DND-41 (cell line): ENCODE data around the gene PLEKHH1.
A peak's percentile ranks its signal among the peaks of the same experiment; 100 is the strongest.

Experiments used
- ATAC-seq: fragments of 200-7000 bp; cut with Tn5 transposase; 3 replicates; pipeline ENCODE4 v1.9.1; 2021; ENCODE audit warnings: low read depth; ENCODE audit not compliant: insufficient read depth
- DNase-seq: peaks from one replicate; pipeline ENCODE4 v3.0.0-alpha.2; 2020
- H2AFZ ChIP-seq: 2 replicates; pipeline ENCODE4 v1.6.0; 2012; ENCODE audit warnings: low read depth, low read length
- H3K27ac ChIP-seq: 2 replicates; pipeline ENCODE4 v1.5.1; 2012; ENCODE audit warnings: low read length, inconsistent platforms
- H3K27me3 ChIP-seq: fragments of 200-600 bp; sonication (generic); 2 replicates; pipeline ENCODE4 v1.6.0; 2012; ENCODE audit warnings: low read length, mild to moderate bottlenecking, inconsistent platforms; ENCODE audit not compliant: insufficient read depth, poor library complexity
- H3K36me3 ChIP-seq: 2 replicates; pipeline ENCODE4 v1.5.1; 2012; ENCODE audit warnings: low read length, inconsistent platforms; ENCODE audit not compliant: insufficient read depth
- H3K4me1 ChIP-seq: 2 replicates; pipeline ENCODE4 v1.5.1; 2012; ENCODE audit warnings: mild to moderate bottlenecking, low read length; ENCODE audit not compliant: insufficient read depth
- H3K4me2 ChIP-seq: 2 replicates; pipeline ENCODE4 v1.6.0; 2012; ENCODE audit warnings: mild to moderate bottlenecking, moderate library complexity, low read length, inconsistent platforms; ENCODE audit not compliant: insufficient read depth
- H3K4me3 ChIP-seq, 2 experiments: fragments of 200-600 bp in 1 of 2; shearing (Covaris generic) in 1 of 2; 2 replicates each; pipeline ENCODE4 v1.5.1; 2012 to 2016; ENCODE audit warnings: inconsistent platforms in 2 of 2, low read length in 2 of 2, mild to moderate bottlenecking in 2 of 2, low read depth in 1 of 2, moderate library complexity in 1 of 2
- H3K79me2 ChIP-seq: 2 replicates; pipeline ENCODE4 v1.6.0; 2012; ENCODE audit warnings: low read length, inconsistent platforms; ENCODE audit not compliant: insufficient read depth
- H3K9ac ChIP-seq: 2 replicates; pipeline ENCODE4 v1.6.0; 2012; ENCODE audit warnings: low read depth, mild to moderate bottlenecking, inconsistent platforms, low read length, moderate library complexity
- H3K9me3 ChIP-seq: 2 replicates; pipeline ENCODE4 v1.5.1; 2012; ENCODE audit warnings: low read length, moderate library complexity, mild to moderate bottlenecking, inconsistent platforms; ENCODE audit not compliant: insufficient read depth, severe bottlenecking
- H4K20me1 ChIP-seq: 2 replicates; pipeline ENCODE4 v1.6.0; 2012; ENCODE audit warnings: low read length; ENCODE audit not compliant: insufficient read depth
- EZH2 ChIP-seq: IDR thresholded peaks from 3 replicates; pipeline ENCODE4 v1.6.1; 2012; ENCODE audit warnings: borderline replicate concordance, low read depth, mild to moderate bottlenecking, moderate library complexity, low read length, inconsistent platforms; ENCODE audit not compliant: severe bottlenecking
- TF ChIP-seq, protein P1 (sequence below): IDR thresholded peaks from 2 replicates; pipeline ENCODE4 v1.5.1; 2012; ENCODE audit warnings: borderline replicate concordance, low read length, moderate library complexity, mild to moderate bottlenecking; ENCODE audit not compliant: poor library complexity, severe bottlenecking; ENCODE audit errors: extremely low read depth

The PLEKHH1 gene

DNA sequence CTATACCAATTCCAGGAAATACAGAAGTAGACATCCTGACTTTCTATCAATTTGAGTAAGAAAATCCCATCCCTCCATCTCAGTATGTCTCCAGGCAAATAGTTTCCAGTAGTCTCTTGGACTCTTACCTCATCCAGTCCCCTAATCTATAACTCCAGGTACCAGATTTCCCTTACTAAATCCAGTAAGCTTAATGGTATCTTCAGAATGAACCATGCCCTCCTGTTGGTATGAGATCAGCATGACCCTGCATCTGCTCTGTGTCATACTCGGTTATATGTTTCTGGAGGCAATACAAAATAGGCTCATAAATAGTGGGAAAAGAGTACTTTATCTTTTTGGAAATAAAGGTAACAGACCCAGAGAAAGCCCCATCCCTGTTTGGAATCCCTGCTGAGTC is 48.6 kb downstream of the PLEKHH1 start:
- H3K4me3 ChIP-seq = no peak overlapping the region
- H3K27ac ChIP-seq = no peak overlapping the region
- H3K4me2 ChIP-seq = no peak overlapping the region
- no peaks in the 10 kb centered on the region for H3K36me3 ChIP-seq
- H3K27me3 ChIP-seq = no peaks in the 10 kb centered on the region
- no peaks in the 10 kb centered on the region for H3K79me2 ChIP-seq
- H3K9me3 ChIP-seq = no peaks in the 10 kb centered on the region
- no peaks in the 10 kb centered on the region for H3K4me1 ChIP-seq
- H4K20me1 ChIP-seq = no peaks in the 10 kb centered on the region
- DNase-seq = no peak
- H2AFZ ChIP-seq = no peak overlapping the region
- H3K9ac ChIP-seq = no peak overlapping the region
- ATAC-seq = no peak
- TF ChIP-seq, protein P1, sequence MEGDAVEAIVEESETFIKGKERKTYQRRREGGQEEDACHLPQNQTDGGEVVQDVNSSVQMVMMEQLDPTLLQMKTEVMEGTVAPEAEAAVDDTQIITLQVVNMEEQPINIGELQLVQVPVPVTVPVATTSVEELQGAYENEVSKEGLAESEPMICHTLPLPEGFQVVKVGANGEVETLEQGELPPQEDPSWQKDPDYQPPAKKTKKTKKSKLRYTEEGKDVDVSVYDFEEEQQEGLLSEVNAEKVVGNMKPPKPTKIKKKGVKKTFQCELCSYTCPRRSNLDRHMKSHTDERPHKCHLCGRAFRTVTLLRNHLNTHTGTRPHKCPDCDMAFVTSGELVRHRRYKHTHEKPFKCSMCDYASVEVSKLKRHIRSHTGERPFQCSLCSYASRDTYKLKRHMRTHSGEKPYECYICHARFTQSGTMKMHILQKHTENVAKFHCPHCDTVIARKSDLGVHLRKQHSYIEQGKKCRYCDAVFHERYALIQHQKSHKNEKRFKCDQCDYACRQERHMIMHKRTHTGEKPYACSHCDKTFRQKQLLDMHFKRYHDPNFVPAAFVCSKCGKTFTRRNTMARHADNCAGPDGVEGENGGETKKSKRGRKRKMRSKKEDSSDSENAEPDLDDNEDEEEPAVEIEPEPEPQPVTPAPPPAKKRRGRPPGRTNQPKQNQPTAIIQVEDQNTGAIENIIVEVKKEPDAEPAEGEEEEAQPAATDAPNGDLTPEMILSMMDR = no peak
- TF ChIP-seq EZH2 = no peak

DNA sequence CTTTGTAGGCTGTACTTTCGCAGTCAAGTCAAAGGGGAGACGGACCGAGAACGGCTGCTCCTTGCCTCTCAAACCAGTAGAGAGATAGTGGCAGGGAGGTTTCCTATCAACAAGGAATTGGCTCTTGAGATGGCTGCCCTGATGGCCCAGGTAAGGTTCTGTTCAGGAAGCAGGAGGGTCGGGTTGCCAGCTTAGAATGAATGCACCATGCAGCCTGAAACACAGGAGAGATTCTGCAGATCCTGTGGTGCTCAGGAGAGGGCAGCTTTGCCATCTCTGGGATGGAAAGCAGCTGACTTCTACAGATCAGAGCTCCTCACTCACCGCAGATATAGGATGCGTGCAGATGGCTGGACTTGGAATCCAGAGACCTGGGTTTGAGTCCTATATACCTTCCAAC is 49.0 kb downstream of the PLEKHH1 start:
- Histone ChIP-seq H3K4me1 (no peaks in the 10 kb centered on the region), H3K4me3 (no peak overlapping the region), H2AFZ (no peak overlapping the region), H3K9me3 (no peaks in the 10 kb centered on the region), H3K27ac (no peak overlapping the region), H3K36me3 (no peaks in the 10 kb centered on the region), H3K27me3 (no peaks in the 10 kb centered on the region), H3K9ac (no peak overlapping the region), H3K4me2 (no peak overlapping the region), H3K79me2 (no peaks in the 10 kb centered on the region), H4K20me1 (no peaks in the 10 kb centered on the region)
- ATAC-seq = no peak
- DNase-seq = no peak
- TF ChIP-seq, protein P1 = peak; percentile 6
- TF ChIP-seq EZH2 = no peak

DNA sequence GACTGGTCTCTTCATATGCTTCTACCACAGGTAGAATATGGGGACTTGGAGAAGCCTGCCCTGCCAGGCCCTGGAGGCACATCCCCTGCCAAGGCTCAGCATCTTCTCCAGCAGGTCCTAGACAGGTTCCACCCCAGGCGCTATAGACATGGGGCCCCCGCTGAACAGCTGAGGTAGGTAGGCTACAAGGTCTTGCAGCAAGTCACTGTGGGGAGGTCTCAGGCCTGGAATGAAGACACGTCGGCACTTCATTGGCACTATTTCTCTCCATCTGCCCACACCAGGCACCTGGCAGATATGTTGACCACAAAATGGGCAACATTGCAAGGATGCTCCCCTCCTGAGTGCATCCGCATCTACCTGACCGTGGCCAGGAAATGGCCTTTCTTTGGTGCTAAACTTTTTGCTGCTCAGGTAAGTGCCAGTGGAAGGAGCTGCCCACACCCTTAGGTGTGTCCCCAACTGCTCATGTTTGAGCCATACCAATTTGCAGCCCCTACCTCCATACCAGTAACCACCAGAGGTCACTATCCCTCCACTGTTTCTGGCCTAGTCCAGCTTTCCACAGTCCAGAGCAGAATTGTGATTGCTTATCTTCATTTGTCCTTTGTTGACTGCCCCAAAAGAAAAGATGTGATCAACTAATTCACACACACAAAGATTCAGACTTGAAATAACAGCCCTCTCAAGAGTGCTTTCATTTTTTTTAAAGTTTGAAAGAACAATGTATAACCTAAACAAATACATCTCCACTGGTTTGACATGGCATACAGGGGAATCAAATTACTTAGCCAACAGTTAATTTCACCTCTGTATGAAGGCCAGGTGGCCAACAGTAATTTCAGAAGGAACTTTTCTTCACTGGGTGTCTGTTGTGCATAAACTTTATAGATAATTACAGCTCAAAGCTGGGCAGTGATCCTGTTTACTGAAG is 50.9 kb downstream of the PLEKHH1 start:
- DNase-seq = peak; percentile 35
- Histone ChIP-seq H3K4me2 (no peak overlapping the region), H3K9ac (no peak overlapping the region), H3K36me3 (peaks cover 12% of the 10 kb centered on the region), H3K9me3 (no peaks in the 10 kb centered on the region), H3K27ac (no peak overlapping the region), H3K4me3 (no peak overlapping the region), H3K4me1 (no peaks in the 10 kb centered on the region), H4K20me1 (no peaks in the 10 kb centered on the region), H3K27me3 (no peaks in the 10 kb centered on the region), H2AFZ (no peak overlapping the region), H3K79me2 (no peaks in the 10 kb centered on the region)
- ATAC-seq = peak; percentile 85
- TF ChIP-seq, protein P1 = peak; percentile 72
- no peak for TF ChIP-seq EZH2
